ENCODE results near the gene DYRK1A. TPM values are rescaled to one million over a fixed set of nuclear protein-coding genes. Genes with fewer than 3 reads are reported as not detected.

The DYRK1A gene
- total RNA-seq, 4 donors from 2014 or later: 71.5 to 116 (median 90.9) TPM

DNA sequence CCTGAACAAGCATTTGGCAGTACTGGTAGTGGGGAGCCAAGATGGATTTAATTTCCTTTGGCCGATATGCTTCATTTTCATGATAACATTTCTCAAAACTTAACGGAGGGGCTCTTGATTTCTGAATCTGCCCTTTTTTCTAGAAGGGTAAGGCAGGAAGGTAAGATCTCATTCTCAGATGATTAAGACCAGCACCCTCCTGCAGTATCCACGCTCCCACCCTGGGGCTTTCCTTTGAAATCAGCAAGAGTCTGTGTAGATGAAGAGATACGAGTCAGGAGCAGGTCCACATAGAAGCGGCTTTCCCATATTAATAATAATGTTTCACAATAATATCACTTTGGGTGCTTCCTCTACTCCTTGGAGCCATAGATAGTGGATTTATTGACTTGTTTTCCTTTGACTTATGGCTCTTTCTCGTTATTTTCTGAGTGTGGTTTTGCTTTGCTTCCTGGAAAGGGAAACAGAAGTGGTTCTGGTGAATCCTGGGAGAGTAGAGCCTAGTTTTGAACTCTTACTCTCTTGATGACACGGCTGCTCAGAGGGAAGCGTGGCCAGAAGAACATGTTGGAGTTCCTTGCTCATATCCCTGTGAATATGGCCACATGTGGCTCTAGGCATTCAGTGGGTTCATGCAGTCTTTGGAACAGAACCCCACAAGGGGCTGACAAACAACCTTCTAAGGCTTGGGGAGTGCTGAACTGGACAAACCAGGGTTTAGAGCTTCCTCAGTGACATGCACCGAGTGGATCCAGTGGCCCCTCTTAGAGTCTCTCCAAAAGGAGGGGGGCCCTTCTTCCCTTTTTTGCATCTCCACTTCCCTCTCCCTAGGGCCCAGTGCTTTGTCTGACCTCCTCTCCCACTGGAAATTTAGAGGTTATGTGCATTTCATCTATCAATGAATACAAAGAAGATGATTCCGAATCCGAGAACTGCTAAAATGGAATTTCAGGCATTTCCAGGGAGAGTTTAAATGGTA lies 195.7 kb downstream of the DYRK1A start:
- Histone ChIP-seq H3K4me1 (peaks cover 5 to 22% (median 11%) of the 10 kb centered on the region in 4 donors), H3K4me3 (no peak overlapping the region), H3K9me3 (no peaks in the 10 kb centered on the region), H3K36me3 (no peaks in the 10 kb centered on the region), H3K27ac (no peak overlapping the region), H3K27me3 (no peaks in the 10 kb centered on the region)
- DNase-seq: no peak
- in situ Hi-C loops (cut with MboI; ENCODE audit: low pct_ligation_motif_present in 1 of 4, low pct_unique_long_range_greater_than_20kb in 1 of 4, low sequenced_read_pairs in 3 of 4) (loop anchor here in 1 of 4 donors (25.0 kb wide), 1 partner anchor 575 kb away; no protein-coding TSS in a partner anchor), intact Hi-C loops (cut with DNase I; ENCODE audit: low total_unique reads) (loop anchor here (10.0 kb wide), 2 partner anchors 197 to 297 kb away; partner anchors contain the start of genes DYRK1A and VPS26C)
- WGBS, 2 donors (ENCODE audit: low coverage in 1 of 2): 85 to 91% methylated on average over 7 to 11 of the region's 11 CpGs
- TF ChIP-seq EP300 (IDR thresholded peaks at IDR 0.05; ENCODE audit: low read depth): no peak
- no peak for TF ChIP-seq POLR2AphosphoS5 (IDR thresholded peaks at IDR 0.05)
- TF ChIP-seq POLR2A (IDR thresholded peaks at IDR 0.05): no peak
- TF ChIP-seq, protein P1, sequence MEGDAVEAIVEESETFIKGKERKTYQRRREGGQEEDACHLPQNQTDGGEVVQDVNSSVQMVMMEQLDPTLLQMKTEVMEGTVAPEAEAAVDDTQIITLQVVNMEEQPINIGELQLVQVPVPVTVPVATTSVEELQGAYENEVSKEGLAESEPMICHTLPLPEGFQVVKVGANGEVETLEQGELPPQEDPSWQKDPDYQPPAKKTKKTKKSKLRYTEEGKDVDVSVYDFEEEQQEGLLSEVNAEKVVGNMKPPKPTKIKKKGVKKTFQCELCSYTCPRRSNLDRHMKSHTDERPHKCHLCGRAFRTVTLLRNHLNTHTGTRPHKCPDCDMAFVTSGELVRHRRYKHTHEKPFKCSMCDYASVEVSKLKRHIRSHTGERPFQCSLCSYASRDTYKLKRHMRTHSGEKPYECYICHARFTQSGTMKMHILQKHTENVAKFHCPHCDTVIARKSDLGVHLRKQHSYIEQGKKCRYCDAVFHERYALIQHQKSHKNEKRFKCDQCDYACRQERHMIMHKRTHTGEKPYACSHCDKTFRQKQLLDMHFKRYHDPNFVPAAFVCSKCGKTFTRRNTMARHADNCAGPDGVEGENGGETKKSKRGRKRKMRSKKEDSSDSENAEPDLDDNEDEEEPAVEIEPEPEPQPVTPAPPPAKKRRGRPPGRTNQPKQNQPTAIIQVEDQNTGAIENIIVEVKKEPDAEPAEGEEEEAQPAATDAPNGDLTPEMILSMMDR (IDR thresholded peaks at IDR 0.05): no peak

DNA sequence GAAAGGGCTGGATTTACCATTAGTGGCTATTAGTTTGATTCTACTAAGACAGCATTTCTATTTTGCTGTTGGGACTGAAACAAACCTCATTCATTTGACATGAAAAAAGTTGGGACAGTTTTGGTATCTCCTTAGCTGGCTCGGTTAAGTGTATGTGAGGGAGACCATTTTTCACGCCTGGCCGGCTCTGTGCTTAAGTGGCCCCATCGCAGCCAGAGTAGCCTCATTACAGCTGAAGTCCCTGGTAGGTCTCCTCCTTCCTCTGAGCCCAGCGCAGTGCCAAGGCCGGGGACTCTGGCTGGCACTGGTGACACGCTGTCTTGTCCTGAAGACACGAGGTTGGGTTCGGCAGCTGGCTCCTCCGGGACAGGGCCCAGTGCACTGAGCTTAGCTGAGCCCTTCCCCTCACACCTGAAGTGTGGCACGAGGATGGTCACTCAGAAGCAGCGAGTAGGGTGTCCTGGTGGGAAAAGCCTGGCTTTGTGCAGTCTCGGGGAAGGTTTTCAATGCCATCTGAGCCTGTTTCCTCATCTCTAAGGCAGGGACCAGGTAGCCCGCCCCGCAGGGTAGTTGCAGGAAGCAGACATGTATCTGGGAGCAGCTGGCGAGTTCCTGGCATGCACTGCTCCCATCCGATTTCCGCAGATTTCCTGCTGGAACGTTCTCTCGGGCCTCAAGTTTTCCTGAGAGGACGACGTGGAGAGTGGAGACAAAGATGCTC lies 196.5 kb downstream of the DYRK1A start:
- H3K27ac ChIP-seq: peak overlapping the region; percentile 91
- H3K27me3 ChIP-seq: no peaks in the 10 kb centered on the region
- H3K36me3 ChIP-seq: no peaks in the 10 kb centered on the region
- H3K4me3 ChIP-seq: peak overlapping the region; percentile 67 to 92 (median 76)
- no peaks in the 10 kb centered on the region for H3K9me3 ChIP-seq
- TF ChIP-seq POLR2AphosphoS5 (IDR thresholded peaks at IDR 0.05) (no peak), EP300 (IDR thresholded peaks at IDR 0.05; ENCODE audit: low read depth) (no peak), POLR2A (IDR thresholded peaks at IDR 0.05) (no peak)
- TF ChIP-seq, protein P1 (IDR thresholded peaks at IDR 0.05): no peak
- DNase-seq: peak; percentile 41
- peaks cover 5 to 22% (median 11%) of the 10 kb centered on the region in 4 donors for H3K4me1 ChIP-seq
- intact Hi-C loops (cut with DNase I; ENCODE audit: low total_unique reads) (loop anchor here (10.0 kb wide), 2 partner anchors 198 to 298 kb away; partner anchors contain the start of genes DYRK1A and VPS26C), in situ Hi-C loops (cut with MboI; ENCODE audit: low pct_ligation_motif_present in 1 of 4, low pct_unique_long_range_greater_than_20kb in 1 of 4, low sequenced_read_pairs in 3 of 4) (loop anchor here in 1 of 4 donors (25.0 kb wide), 1 partner anchor 576 kb away; no protein-coding TSS in a partner anchor)
- WGBS, 2 donors (ENCODE audit: low coverage in 1 of 2): 58 to 96% methylated on average over 4 to 21 of the region's 22 CpGs

DNA sequence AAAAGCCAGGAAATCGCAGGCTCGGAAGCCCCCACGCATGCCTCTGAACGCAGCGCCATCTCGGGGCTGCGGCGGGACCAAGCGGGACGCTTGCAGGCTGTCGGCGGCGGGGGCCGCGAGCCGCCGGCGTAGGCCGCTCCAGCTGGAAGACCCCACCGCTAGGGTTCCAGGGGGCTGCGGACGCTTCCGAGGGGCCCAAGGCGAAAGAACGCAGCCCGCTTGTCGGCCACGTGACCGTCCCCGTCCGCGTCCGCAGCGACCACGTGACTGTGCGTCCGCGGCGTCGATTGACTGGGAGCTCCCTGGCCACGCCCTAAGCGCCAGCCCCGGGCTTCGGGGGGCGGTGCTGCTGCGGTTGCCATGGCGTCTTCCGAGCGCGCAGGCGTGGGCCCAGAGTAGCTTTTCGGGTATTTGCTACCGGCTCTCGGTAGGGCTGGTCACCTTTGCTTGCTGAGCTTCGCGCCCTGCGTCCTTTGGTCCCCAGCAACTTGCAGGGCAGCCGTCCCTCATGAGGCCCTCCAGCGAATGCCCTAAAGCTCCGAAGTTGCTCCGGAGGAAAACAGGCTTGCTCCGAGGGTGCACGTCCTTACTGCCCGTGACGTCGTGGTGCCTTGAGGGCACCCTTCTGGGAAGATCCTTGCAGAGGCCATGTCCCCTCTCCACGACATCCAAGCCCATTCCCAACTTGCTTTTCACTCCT lies 197.2 kb downstream of the DYRK1A start:
- Histone ChIP-seq H3K9me3 (no peaks in the 10 kb centered on the region), H3K27me3 (no peaks in the 10 kb centered on the region), H3K4me1 (peaks cover 5 to 22% (median 11%) of the 10 kb centered on the region in 4 donors), H3K36me3 (no peaks in the 10 kb centered on the region), H3K4me3 (peak overlapping the region; percentile 67 to 92 (median 76)), H3K27ac (peak overlapping the region; percentile 91)
- in situ Hi-C loops (cut with MboI; ENCODE audit: low pct_ligation_motif_present in 1 of 4, low pct_unique_long_range_greater_than_20kb in 1 of 4, low sequenced_read_pairs in 3 of 4) (loop anchor here in 1 of 4 donors (25.0 kb wide), 1 partner anchor 576 kb away; no protein-coding TSS in a partner anchor), intact Hi-C loops (cut with DNase I; ENCODE audit: low total_unique reads) (loop anchor here (10.0 kb wide), 2 partner anchors 199 to 299 kb away; partner anchors contain the start of genes DYRK1A and VPS26C)
- DNase-seq: peak; percentile 94
- TF ChIP-seq, protein P1 (IDR thresholded peaks at IDR 0.05): peak; percentile 26 to 57 (median 37)
- TF ChIP-seq POLR2AphosphoS5 (IDR thresholded peaks at IDR 0.05) (peak; percentile 66 to 74 (median 72)), EP300 (IDR thresholded peaks at IDR 0.05; ENCODE audit: low read depth) (no peak), POLR2A (IDR thresholded peaks at IDR 0.05) (peak; percentile 66)
- 0% methylated on average over 38 of the region's 67 CpGs; no CpG with 5 or more reads in 1 of the 2 donors for WGBS, 2 donors (ENCODE audit: low coverage in 1 of 2)

Data from transverse colon (tissue), 4 donors.